HPDE6-E6E7 (cell line): ENCODE data around the gene CACNA1E.

Experiments
- DNase-seq: peaks from one replicate; pipeline ENCODE4 v3.0.0; 2011; ENCODE audit warnings: missing footprints; ENCODE audit errors: extremely low spot score

Gene CACNA1E

DNA sequence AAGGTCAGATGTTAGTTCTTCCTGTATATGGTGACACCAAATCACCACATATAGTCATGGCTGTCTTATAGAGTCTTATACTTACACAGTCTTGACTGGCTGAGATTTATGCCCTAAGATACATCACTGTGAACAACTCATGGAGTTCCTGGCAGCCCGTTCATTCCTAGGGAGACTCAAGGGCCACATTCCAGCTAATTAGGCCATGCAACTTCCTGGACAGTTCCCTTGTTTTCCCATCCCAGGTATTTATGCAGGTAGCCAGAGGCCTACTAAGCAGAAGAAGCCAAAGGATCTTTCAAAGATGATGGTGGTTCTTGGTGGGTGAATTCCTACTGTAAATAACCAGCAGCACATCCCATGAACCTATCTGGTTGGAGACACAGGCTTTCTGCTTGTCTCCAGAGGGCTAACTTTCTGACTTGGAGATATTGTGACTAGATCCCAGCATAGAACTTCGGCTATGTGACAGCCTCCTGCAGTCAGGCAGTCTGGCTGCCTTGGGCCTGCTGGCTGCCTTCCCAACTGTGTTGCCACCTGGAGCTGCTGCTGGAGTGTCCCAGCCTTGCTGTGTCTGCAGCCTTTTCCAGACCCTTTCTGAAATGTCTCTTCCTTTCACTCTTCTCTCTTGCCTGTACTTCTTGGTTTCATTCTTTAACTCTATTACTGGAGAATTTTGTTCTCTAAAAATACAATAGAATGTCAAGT lies 283.8 kb downstream of the CACNA1E start:
- no peak for DNase-seq

DNA sequence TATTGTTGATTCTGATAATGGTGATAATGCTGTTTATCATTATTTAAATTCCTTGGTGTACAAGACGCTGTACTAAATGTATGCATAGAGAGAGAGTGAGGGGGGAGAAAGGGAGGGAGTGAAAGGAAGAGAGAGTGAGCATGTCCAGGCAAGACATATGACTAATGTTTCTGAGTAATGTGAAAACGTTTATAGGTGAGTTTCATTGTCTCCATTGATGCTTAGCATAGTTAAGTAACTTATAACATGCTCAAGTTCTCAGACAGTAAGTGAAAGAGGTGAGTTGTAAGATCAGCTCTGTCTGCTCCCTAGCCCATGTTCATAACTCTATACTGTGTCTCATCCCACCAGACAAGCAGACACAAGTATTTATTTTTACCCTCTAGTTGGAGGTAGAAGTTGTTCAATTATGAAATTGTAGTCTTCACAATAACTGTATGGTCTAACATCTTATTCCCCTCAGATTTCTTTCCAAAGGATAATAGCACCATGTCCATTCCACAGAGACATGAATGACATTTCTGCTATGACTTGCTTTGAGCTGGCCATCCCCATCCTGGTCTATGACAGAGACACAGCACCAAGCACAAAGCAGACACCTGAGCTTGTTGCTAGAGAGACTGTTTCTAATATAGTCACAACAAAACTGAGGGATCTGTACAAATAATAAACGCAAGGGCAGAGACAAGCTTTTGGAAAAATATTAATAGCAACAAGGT lies 285.1 kb downstream of the CACNA1E start:
- peak; percentile 69 for DNase-seq

GRCh38 chr1:181768930-181769280 lies 285.6 kb downstream of the CACNA1E start:
- DNase-seq, result no peak

DNA sequence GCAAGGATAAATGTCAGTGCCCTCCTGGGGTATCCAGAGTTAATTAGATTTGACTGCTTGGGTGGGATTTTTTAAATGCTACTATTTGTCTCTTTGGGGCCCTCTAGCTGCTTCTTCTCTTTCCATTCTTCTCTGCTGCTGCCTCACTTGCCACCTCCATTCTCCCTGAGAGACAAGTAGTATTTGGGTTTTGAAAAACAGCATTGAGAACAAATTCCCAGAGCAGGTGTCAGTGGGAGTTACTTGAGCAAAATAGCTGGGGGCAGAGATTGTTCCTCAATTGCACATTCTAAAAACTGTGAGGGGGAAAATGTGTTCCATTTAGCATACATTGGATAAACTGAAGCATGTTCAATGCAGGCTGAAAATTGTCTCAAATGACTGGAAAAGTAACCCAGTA lies 286.5 kb downstream of the CACNA1E start:
- no peak for DNase-seq

DNA sequence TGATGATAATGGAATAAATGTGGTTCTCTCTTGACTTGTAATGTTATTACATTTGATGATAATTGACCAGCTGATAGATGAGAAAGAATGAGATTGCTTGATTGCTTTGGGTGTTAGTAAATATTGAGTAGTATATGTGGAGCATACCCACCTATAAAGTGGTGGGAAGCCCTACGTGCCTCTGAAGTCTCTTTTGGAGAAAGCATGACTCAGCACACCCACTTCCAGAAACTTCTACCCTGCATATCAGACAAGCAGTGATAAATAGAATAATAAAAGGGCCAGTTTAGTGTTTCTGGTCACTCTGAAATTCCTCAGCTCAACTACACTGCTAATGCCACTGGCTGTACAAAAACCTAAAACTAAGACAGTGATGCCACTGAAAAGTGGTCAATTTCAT lies 289.4 kb downstream of the CACNA1E start:
- no peak for DNase-seq

DNA sequence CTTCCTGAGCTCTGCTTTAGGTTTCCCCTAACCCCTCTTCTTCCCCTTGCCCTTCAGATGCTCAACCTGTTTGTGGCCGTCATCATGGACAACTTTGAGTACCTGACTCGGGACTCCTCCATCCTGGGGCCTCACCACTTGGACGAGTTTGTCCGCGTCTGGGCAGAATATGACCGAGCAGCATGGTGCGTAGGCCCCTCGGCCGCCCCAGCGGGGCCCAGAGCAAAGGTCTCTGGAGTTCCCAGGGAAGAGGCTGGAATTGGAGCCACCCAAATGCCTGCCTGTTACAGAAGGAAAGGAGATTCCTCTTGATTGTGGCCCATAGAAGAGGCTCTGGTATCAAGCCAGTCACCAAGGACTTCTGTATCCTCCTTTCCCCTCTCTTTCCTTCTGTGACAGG lies 292.7 kb downstream of the CACNA1E start:
- no peak for DNase-seq

DNA sequence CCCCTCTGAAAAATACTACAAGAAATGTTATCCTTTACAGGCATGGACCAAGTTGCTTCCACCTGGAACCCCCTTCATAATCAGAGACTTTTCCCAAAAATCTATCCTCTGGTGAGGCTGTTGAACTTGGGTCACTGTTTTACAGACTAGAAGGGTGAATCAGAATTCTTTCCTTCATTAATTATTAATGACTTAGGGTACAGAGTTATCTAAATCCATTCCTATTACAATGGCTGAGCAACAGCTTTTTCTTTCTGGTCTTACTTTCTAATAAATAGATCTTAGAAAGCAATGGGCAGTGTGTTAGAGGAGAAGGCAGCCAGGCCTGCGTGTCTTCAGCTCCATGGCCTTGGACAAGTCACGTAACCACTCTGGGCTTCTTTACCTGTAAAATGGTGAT lies 294.0 kb downstream of the CACNA1E start:
- no peak for DNase-seq

DNA sequence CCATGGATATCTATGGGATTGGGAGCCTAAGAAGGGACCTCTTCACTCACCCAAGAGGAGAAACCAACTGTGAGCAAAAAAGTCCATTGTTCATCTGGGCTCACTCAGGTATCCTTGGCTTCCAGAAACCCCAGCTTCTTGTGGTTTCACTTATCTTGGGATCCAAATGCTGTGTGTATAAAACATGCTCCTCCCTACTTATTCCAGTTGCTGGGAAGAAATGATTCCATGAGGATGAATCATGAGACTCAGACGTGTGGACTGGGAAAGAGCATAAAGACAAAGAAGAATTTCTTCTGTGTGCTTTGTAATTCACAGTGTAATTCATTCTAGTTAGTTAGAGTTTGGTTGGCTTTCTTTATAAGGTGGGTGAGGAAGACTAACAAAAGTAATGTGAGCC lies 294.5 kb downstream of the CACNA1E start:
- DNase-seq, result no peak

DNA sequence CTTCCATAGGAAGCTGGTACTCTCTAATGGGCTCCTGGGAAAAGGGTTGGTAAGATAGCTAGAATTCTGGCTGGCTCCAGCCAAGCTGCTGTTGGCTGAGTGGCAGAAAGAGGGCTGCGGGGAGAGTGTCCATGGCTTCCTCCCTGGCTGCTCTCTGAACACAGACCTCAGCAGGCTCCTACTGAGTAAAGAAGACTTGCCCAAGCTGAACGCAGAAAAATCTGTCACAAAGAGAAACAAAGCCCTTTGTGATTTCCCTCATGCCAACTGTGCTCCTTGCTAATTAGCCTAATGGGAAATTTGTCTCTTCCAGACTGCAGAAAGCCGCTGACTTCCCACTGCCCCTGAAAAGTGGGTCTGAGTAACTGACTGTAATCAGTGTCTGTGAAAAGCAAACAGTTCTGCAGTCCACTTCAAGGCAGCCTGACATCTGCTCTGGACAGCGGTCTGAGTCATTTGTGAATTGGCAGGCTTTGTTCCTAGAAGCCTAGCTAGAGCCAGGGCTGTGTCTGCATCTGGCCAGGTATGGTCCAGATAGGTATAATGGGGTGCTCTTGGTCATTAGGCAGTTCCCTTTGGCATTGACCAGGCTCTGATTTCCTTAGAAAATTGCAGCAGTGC lies 295.4 kb downstream of the CACNA1E start:
- no peak for DNase-seq

GRCh38 chr1:181779343-181779742 lies 296.0 kb downstream of the CACNA1E start:
- DNase-seq, result no peak

- DNase-seq, result no peak
Measured at GRCh38 chr1:181783208-181783607, 299.9 kb downstream of the CACNA1E start.

- no peak for DNase-seq
Measured at GRCh38 chr1:181784039-181784683, 300.8 kb downstream of the CACNA1E start.

- DNase-seq, result no peak
Measured at GRCh38 chr1:181789395-181789794, 306.1 kb downstream of the CACNA1E start.

GRCh38 chr1:181791721-181792120 lies 308.4 kb downstream of the CACNA1E start:
- DNase-seq, result no peak

DNA sequence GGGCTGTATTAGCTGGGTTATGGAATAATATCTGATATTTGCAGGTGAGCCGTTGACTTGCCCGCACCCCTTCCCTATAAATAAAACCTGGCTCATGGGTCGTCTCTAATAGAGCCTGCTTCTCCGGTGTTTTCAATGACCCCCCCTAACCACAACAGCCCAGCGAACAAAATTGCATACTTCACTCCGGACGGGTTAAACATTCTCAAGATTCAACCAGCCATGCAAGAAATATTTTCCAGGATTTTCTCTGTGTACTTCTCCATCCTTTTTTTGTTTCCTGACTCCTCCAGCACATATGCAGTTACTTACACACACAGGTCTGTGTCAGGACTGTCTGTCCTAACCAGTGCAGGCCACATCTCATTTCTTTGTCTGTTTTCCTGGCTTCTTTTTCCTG lies 310.5 kb downstream of the CACNA1E start:
- no peak for DNase-seq

DNA sequence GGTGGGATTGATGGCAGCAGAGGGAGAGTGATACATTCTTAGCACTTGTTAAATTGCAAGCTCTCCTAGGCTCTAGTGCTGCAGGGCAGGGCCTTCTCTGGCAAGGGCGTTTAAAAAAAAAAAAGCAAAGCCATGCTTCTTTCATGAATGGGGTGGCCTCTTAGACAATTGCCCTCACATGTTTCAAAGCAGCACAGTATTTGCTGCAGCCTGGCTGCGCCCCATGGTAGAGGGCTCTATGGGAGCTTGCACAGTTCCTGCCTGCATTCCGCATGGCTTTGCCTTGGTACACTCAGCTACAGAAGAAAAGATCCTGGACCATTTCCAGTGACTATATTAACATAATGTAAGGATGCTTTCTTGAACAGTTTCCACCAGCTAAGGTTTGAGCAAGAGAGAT lies 311.0 kb downstream of the CACNA1E start:
- DNase-seq, result no peak

DNA sequence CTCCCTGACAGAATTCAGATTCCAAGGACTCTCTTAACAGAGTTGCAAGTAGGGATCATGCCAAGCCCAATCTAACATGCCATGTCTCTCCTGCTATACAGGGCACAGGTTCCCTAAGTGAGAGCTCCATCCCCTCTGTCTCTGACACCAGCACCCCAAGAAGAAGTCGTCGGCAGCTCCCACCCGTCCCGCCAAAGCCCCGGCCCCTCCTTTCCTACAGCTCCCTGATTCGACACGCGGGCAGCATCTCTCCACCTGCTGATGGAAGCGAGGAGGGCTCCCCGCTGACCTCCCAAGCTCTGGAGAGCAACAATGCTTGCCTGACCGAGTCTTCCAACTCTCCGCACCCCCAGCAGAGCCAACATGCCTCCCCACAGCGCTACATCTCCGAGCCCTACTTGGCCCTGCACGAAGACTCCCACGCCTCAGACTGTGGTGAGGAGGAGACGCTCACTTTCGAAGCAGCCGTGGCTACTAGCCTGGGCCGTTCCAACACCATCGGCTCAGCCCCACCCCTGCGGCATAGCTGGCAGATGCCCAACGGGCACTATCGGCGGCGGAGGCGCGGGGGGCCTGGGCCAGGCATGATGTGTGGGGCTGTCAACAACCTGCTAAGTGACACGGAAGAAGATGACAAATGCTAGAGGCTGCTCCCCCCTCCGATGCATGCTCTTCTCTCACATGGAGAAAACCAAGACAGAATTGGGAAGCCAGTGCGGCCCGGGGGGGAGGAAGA lies 315.0 kb downstream of the CACNA1E start:
- no peak for DNase-seq

DNA sequence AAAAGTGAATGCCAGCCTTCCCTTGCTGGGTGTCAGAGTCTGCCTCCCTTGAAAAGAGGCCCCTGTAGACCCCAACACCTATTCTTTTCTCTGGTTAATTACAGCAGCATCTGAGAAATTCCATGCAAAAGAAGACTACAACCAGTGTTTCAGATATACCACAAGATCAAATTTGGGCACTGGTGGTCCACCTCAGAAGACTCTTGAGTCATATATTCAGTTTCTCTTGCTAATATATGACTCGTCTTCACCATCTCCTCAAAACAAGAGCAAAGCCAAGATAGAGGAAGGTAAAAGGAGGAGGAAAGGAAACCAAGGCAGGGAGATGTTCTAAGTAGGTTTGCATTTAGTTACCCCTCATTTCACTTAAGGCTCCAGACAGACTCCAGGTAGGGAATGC lies 318.3 kb downstream of the CACNA1E start:
- no peak for DNase-seq

GRCh38 chr1:181802466-181802865 lies 319.1 kb downstream of the CACNA1E start:
- no peak for DNase-seq

DNA sequence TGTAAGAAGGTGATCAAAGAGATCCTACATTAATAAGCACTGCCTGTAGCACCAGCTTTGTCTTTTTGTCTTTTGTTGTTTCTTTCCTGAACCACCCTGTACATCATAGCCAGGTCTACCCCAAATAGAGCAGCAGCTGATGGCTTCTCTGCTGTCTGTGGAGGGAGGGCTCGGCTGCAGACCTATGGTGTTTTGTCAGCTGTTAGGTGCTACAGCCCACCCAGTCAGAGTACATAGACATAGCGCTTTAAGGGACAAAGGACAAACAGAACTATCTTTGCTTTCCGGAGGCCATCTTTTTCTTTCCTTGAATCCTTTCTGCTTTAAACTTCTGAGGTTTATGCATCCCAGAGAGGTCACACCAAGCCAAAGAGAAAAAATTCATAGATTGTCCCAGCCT lies 320.1 kb downstream of the CACNA1E start:
- no peak for DNase-seq

DNA sequence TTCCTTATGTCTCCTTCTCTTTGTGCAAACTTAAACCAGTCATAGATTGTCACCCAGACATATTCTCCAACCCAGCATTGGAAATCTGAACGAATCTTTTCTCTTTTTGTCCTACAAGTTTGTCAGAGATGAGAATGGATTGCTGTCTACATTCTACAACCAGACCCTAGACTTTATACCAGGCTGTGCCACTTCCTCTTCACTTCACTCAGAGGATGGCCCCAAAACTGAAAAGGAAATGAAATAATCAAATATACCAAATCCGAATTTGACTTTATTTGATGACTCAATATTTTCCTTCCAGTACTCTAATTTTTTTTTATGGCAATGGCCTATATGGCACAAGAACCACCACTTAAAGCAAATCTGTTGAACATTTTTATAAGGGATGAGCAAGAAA lies 321.7 kb downstream of the CACNA1E start:
- no peak for DNase-seq

DNA sequence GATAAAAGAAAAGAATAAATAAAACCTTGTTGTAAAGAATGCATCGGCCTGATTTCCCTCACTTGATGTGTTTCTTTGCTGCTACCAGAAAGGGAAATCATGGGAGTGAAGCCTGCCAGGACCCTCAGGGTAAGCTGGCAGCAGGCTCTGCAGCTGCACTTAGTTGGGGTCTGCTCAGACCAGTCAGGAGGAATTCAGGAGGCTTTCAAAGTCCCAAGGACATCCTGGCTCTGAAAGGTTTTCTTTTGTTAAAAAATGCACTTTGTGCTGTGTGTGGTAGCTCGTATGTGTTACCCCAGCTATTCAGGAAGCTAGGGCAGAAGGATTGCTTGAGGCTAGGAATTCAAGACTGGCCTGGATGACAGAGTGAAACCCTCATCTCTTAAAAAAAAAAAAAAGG lies 323.4 kb downstream of the CACNA1E start:
- no peak for DNase-seq
